Inflammatory macrophage (primary cell): ENCODE measurements around the gene TMEM250.
"Not testable (repeated sequence)": the region's sequence is repeated elsewhere in the genome, so short reads cannot be mapped to it uniquely, and the experiment has no call there.

Experiments used
- DNase-seq, 2 donors: peaks; one replicate each; pipeline ENCODE4 v3.0.0-alpha.2; 2020 to 2022

TMEM250 gene

GRCh38 chr9:136110082-136111061 lies 8.3 kb downstream of the TMEM250 start:
- DNase-seq, result peak in 1 of 2 donors; percentile 42

DNA sequence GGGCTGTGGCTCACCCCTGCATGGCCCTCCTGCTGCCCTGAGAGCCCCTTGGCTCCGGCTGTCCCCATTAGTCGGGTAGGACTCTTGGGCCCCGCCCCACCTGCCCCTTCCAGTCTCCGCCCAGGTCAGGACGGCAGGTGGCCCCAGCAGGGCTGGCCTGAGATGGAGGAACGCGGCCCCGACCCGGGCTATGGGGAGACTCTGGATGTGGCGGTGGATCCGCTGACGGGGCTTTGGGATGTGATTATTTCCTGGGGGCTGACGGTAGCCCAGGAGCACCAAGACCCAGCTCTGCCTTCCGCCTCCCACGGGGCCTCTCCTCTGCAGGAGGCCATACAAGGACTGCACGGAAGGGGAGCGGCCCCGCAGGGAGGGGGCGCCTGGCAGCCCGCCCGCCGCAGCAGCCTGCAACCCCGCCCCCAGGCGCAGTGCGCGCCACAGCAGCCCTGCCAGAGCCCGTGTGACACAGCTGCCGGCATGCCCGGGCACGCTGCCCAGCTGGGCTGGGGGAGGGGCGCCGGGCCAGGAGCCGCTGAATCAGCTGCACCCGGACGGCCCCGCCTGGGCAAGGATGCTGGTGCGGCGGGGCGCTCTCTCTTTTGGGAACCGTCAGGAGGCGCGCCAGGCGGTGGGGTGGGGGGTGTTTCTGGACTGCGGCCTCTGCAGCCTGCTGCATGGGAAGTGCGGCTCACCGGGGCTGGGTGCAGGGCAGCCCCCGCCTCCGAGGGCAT lies 9.2 kb downstream of the TMEM250 start:
- DNase-seq, result peak; percentile 85 to 86

- no peak for DNase-seq
These were observed 9.9 kb downstream of the TMEM250 start for GRCh38 chr9:136108648-136109266.

DNA sequence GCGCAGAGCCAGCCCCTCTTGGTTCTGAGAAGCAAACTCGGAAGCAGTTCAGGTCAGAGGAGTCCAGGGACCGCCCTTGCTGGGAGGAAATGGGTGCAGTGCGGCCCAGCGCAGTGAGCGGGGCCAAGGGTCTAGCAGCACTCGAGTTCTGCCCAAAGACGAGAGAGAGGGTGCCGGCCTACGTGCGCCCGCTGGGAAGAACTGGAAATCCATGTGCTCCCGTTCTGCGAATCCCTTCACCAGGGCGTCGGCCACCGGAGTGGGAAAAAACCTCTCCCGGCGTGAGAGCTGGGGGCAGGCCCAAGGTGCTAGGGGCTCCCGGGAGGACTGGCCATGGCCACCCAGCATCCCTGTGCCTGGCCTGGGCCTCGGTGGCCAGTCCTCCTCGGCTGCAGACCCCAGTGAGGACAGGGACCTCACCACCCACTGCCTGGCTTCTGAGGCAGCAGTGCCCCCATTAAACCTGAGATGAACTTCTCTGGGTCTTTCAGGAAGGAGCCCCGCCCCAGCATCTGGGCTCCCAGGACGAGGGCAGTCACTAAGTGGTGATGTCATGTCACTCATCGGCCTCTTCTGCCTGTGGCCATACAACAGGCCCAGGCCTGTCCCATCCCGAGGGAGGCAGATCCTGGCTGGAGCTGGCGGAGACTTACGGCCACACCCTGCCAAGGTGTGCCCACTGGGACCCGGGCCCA lies 10.6 kb downstream of the TMEM250 start:
- DNase-seq, result peak in 1 of 2 donors; percentile 24

- no peak for DNase-seq
These were observed 11.3 kb downstream of the TMEM250 start for GRCh38 chr9:136107155-136107952.

DNA sequence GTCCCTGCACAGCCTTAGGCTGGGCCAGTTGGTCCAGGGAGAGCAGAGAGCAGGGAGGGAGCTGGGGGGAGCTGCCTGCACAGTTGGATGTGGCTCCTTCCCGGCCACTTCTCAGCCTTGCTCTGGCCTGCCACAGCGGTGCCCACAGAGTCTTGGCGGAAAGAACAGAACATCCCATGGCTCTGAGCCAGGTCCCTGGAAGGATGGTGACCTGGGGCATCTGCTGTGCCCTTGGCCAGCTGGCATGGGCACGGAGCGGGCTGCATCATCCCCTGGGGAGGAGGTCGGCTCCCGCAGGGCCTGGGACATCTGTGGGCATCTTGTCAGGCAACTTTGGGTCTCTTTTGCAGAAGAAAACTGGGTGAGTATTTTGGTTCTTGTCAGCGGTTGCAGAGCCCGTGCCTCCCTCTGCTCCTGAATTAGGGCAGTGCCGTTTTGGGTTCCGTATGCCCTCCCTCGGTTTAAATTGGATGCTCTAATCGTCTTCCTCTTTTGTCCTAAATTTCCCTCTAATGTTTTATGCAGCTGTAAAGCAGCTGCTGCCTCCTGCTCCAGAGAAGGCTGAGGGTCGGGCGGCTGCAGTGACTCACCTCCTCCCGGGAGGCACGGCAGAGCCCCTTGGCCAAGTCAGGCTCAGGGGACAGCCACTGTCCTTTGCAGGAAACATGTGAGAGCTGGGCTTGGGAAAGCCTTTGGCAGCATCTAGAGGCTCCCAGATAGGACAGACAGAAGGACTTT lies 13.1 kb downstream of the TMEM250 start:
- DNase-seq, result peak; percentile 38 to 42

DNA sequence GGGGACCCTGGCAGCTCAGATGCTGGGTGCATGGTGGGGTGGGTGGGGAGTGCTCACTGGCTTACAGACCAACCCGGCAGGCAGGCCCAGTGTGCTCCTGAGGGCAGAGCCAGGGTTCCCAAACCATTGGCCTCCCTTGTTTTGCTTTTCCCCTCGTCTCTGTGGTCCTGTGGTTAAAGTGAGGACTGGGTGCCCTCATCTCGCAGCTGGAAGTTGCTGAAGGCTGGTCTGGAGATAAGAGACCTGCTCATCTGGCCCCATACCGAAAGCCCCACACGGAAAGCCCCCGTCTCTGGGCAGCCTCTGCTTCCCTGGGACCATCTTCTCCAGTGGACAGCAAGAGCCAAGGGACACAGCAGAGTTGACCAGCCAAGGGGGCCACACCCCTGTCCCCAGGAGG lies 13.8 kb downstream of the TMEM250 start:
- DNase-seq, result no peak

DNA sequence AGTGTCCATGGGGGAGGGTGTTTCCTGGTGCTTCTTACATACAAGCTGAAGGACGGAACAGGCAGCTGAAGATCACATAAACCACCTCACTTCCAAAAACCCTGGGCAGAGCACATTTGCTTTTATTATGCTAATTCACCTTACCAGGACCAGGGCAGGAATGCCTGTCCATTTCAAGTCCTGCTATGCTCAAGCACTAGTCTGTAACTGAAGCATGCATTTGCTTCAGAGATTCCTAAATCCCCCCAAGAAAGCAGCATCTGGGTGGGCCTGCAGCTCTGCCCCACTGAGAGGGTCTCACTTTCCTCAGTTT lies 14.2 kb downstream of the TMEM250 start:
- DNase-seq, result no peak

- no peak for DNase-seq
These were observed 14.8 kb downstream of the TMEM250 start for GRCh38 chr9:136103651-136104487.

DNA sequence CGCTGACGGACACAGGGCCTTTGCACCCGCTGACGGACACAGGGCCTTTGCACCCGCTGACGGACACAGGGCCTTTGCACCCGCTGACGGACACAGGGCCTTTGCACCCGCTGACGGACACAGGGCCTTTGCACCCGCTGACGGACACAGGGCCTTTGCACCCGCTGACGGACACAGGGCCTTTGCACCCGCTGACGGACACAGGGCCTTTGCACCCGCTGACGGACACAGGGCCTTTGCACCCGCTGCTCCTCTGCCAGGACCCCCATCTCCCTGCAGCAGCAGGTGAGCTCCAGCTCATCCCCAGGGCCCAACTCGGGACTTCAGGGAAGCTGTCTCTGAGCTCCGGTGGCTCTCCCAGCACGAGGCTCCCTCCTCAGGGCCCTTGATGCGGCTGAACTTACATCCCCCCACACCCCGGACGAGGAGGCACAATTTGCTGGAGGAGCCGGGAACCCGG lies 17.0 kb downstream of the TMEM250 start:
- DNase-seq, result not testable (repeated sequence)

GRCh38 chr9:136100700-136101614 lies 17.7 kb downstream of the TMEM250 start:
- DNase-seq, result no peak

GRCh38 chr9:136099542-136099941 lies 19.1 kb downstream of the TMEM250 start:
- no peak for DNase-seq

DNA sequence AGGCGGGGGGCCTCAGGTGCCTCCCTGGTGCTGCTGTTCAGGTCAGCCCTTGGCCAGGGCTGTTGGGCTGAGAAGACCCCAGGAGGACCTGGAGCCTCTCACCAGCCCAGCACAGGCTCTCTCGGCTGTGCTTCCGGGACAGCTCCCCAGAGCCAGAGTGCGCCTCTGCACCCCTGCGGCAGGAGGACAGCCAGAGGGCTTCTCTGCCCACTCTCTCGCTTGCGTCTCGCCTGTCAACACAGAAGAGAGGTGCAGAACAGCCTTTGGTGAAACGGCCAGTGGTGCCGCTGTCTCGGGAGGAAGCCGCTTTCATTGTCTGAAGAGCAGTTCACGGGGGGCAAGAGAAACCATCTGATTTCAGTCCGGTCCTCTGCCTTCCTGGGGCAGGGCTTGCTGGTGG lies 19.8 kb downstream of the TMEM250 start:
- DNase-seq, result peak; percentile 12 to 59

DNA sequence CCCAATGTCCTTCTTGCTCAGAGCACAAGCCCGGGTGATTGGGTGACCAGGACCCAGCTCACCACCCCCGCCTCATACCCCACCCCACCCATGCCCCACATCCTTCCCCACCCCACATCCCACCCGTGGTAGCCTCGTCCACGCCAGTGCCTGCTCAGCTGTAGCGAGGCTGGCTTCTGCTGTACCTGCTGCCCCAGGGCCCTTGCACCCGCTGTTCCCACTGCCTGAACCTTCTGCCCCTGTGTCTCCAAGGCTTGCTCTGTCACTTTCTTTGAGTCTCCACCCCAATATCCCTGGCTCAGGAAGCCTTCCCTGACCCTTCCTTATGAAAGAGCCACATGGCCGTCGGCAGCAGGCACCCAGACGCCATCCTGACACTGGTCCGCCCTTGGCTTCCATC lies 20.5 kb downstream of the TMEM250 start:
- no peak for DNase-seq

- peak in 1 of 2 donors; percentile 33 for DNase-seq
These were observed 22.1 kb downstream of the TMEM250 start for GRCh38 chr9:136096505-136097001.

DNA sequence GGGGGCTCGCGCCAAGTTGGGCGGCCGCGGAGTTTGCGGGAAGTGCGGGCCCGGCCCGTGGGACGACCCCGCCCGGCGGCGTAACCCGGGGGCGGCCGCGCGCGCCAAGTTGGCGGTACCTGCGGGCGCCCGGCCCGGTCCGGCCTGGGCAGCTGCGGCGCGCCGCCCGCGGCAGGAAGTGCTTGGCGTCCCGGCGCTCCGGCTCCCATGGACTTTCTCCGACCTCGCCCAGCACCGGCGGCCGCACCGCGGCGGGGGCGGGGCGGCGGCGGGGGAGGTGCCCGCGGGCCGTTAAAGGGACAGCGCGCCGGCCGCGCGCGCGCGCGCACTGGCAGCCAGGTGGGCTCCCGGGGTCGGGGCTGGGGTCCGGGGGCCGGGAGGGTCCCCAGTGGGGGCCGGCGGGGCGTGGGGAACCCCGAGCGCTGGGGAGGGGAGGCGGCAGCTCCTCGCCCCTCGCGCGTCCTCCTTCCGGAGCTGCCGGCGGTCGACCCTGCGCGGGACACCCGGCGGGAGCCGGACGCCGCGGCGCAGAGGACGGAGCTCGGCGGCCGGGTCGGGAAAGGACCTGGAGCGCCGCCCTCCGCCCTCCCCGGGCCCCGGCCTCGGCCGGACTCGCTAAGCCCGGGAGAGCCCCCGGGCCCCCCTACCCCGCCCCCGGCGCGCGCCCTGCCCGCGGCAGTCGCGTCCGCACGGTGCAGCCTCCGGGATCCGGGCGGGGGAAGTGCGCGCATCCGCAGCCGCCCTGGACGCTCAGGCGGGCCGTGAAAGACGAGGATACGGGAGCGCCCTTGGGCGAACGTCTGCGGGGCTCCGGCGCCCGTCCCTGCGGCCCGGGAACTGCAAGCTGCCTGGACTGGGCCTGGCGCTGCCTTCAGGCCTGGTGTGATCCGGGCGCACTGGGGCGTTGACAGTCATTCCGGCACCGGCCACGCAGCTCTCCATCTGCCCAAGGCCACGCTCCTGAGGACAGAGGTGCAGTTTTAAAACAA lies 23.3 kb downstream of the TMEM250 start, which contains the start of gene NACC2:
Gene NACC2, minus strand, starts transcription at position 220 of the 989 bp plus-strand sequence. CDS start 44,768 bp downstream, outside the sequence.
- DNase-seq, result peak; percentile 47 to 68
